T-cell (primary cell): ENCODE measurements around the gene HRG. TPM values are rescaled to one million over a fixed set of nuclear protein-coding genes. Genes with fewer than 3 reads are reported as not detected.
"Not testable (repeated sequence)": the region's sequence is repeated elsewhere in the genome, so short reads cannot be mapped to it uniquely, and the experiment has no call there.

Experiments used
- ATAC-seq, 4 experiments: fragments of 200-7000 bp in 3 of 4; fragments of 150-1000 bp in 1 of 4; cut with Tn5 transposase; replicated peaks in 1 of 4; 1 replicate in 3 of 4; 2 replicates in 1 of 4; pipeline ENCODE4 v1.10.0; 2021; ENCODE audit warnings: moderate library complexity in 3 of 4, mild to moderate bottlenecking in 2 of 4, moderate number of reproducible peaks in 1 of 4
- CTCF ChIA-PET, 2 donors: fragments of 300-600 bp; sonication (Branson Sonifier 250); formaldehyde crosslinking; loops; one replicate each; lab custom pipeline; 2022; ENCODE audit warnings: antibody characterized with exemption in 2 of 2; lab: Charles Lee
- POLR2A ChIA-PET, 2 donors: fragments of 300-600 bp; sonication (Branson Sonifier 250); formaldehyde crosslinking; loops; one replicate each; lab custom pipeline; 2022; ENCODE audit warnings: antibody characterized with exemption in 2 of 2; lab: Charles Lee
- DNase-seq, 35 experiments: peaks; one replicate each; pipeline versions ENCODE4 v3.0.0 to v3.0.0-alpha.2; 2013 to 2023
- H3K27ac ChIP-seq: one replicate; pipeline ENCODE4 v1.5.1; 2013; ENCODE audit warnings: low read length
- H3K27me3 ChIP-seq, 2 experiments: replicated peaks in 1 of 2; 1 replicate in 1 of 2; 2 replicates in 1 of 2; pipeline versions ENCODE4 v1.6.1 to v1.7.0; 2013; ENCODE audit warnings: low read length in 1 of 2, mixed read lengths in 1 of 2; ENCODE audit not compliant: control insufficient read depth in 2 of 2, insufficient read depth in 2 of 2; ENCODE audit errors: extremely low read depth in 1 of 2
- H3K36me3 ChIP-seq, 2 donors: 1 replicate in 1 of 2; 2 replicates in 1 of 2; pipeline versions ENCODE4 v1.6.1 to v1.7.0; 2013; ENCODE audit warnings: low read length in 1 of 2; ENCODE audit not compliant: control insufficient read depth in 2 of 2, insufficient read depth in 1 of 2; ENCODE audit errors: extremely low read depth in 1 of 2
- H3K4me1 ChIP-seq, 2 experiments: 1 replicate in 1 of 2; 2 replicates in 1 of 2; pipeline versions ENCODE4 v1.6.1 to v1.7.0; 2013; ENCODE audit warnings: low read length in 2 of 2, mixed read lengths in 1 of 2; ENCODE audit not compliant: insufficient read depth in 2 of 2, control insufficient read depth in 1 of 2; ENCODE audit errors: extremely low read depth in 1 of 2
- H3K4me3 ChIP-seq, 2 donors: 1 replicate in 1 of 2; 2 replicates in 1 of 2; pipeline versions ENCODE4 v1.5.1 to v1.7.0; 2013; ENCODE audit warnings: mild to moderate bottlenecking in 2 of 2, low read length in 1 of 2, moderate library complexity in 1 of 2; ENCODE audit not compliant: control insufficient read depth in 1 of 2; ENCODE audit errors: extremely low read depth in 1 of 2
- H3K9me3 ChIP-seq: 2 replicates; pipeline ENCODE4 v1.7.0; 2013
- H3K27ac Mint-ChIP-seq, 2 donors: one replicate each; pipeline ENCODE4 v1.8.0; 2020 to 2021; ENCODE audit warnings: mild to moderate bottlenecking in 2 of 2, mixed read lengths in 2 of 2
- H3K27me3 Mint-ChIP-seq, 2 donors: one replicate each; pipeline ENCODE4 v1.8.0; 2021 to 2022; ENCODE audit warnings: mixed read lengths in 2 of 2
- H3K36me3 Mint-ChIP-seq: one replicate; pipeline ENCODE4 v1.8.0; 2021; ENCODE audit warnings: mixed read lengths
- H3K4me1 Mint-ChIP-seq, 3 donors: one replicate each; pipeline ENCODE4 v1.8.0; 2020 to 2022; ENCODE audit warnings: mixed read lengths in 3 of 3, mild to moderate bottlenecking in 1 of 3
- H3K4me3 Mint-ChIP-seq, 3 donors: one replicate each; pipeline ENCODE4 v1.8.0; 2020 to 2022; ENCODE audit warnings: mild to moderate bottlenecking in 3 of 3, mixed read lengths in 3 of 3, moderate library complexity in 3 of 3
- H3K9me3 Mint-ChIP-seq, 3 donors: one replicate each; pipeline ENCODE4 v1.8.0; 2020 to 2022; ENCODE audit warnings: mixed read lengths in 3 of 3
- WGBS: methylation state at CpG from one replicate; pipeline ENCODE4 v1.1.5; 2013; ENCODE audit warnings: missing lambda C conversion rate; ENCODE audit not compliant: insufficient coverage; 5-methylcytosine and 5-hydroxymethylcytosine counted together
- total RNA-seq, 35 experiments: library from RNA in 6 of 35; stranded (reverse) in 6 of 35; fragments of 120-200 nt in 1 of 35; gene quantifications; one replicate each; pipeline versions ENCODE4 v1.2.1 to v1.2.4 and lab custom pipeline; 2013 to 2026

HRG gene
- total RNA-seq, 5 donors from 2014 or later (not counting 1 experiment from before 2014, with no cell fraction given) = 0.38 TPM; not detected in 4

DNA sequence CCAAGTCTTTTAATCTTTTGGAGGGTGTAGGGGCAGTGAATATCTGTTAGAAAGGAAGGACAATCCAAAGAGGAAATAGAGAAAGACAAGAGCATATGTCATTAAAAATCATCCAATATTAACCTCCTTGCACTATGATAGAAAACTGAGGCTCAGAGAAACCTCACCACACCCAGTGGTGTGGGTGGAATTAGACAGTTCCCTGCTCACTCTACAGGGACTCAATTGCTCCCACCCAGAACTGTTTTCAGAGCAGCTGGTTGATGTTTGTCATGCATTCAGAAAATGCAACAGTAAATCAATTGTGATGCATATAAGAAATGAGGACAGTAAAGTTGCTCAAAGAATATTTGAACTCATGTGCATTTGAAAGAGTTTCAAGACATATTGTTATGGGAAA is 36.6 kb downstream of the HRG start:
- H3K36me3 Mint-ChIP-seq, H3K27me3 ChIP-seq, H3K27ac Mint-ChIP-seq, ATAC-seq, H3K4me1 ChIP-seq, H3K4me1 Mint-ChIP-seq, H3K9me3 ChIP-seq, CTCF ChIA-PET, H3K27ac ChIP-seq, H3K4me3 Mint-ChIP-seq, POLR2A ChIA-PET, H3K9me3 Mint-ChIP-seq, DNase-seq, H3K36me3 ChIP-seq, H3K4me3 ChIP-seq: not testable (repeated sequence)
- peaks cover 9 to 28% of the 10 kb centered on the region in 2 donors for H3K27me3 Mint-ChIP-seq

DNA sequence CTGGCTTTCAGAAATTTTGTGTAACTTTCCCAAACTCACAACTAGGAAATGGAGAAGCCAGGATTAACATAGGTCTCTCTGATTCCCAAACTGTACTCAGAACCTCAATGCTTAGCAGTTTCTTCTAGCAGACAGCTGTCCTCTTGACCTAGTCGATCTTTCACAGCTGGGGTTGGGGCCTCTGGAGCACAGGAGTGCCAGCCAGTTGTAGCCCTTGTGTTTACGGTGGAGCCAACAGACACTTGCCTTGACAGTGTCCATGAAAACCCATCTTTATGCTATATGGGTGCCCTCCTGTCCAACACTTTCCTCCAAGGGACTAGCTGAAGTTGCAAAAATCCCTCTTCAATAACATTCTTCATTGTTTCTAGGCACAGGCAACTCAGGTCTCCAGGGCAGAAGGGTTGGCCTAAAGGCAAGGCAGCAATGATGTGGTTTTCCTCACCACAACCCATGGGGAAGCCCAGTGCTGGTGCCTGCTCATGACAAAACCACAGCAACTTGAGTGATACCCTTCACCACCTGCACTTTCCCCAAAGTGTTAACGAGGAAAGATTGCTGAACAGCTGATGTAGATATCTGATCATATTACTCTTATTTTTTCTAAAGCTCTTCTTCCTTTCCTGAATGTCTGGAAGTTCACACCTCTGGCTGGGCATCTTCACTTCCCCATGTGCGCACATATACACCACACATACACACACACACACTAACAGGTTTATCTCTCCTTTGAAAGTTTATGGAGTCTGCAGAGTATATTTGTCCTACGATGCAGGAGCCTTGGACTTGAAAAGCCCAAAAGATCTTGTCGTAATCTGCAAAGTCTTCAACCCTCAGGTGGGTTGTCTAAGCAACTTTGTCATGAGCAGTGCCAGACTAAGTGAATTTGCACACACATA is 40.3 kb downstream of the HRG start:
- CTCF ChIA-PET = interaction anchor here in 1 of 2 donors (0.8 kb wide), 1 partner anchor 20 kb away, joined by 3 read pairs; no protein-coding TSS in a partner anchor
- H3K27me3 ChIP-seq = peaks cover 0 to 6% of the 10 kb centered on the region in 2 experiments
- Mint-ChIP-seq H3K4me3 (no peak overlapping the region), H3K27me3 (peaks cover 14 to 45% of the 10 kb centered on the region in 2 donors), H3K9me3 (no peaks in the 10 kb centered on the region), H3K27ac (no peak overlapping the region), H3K36me3 (no peaks in the 10 kb centered on the region), H3K4me1 (peaks cover 0 to 10% (median 4%) of the 10 kb centered on the region in 3 donors)
- POLR2A ChIA-PET = interaction anchor here in 1 of 2 donors (0.6 kb wide), 1 partner anchor 89 kb away, joined by 3 read pairs; no protein-coding TSS in a partner anchor
- H3K27ac ChIP-seq = no peak overlapping the region
- peak in 2 of 4 experiments; percentile 33 to 62 for ATAC-seq
- H3K4me3 ChIP-seq = no peak overlapping the region
- DNase-seq = peak in 27 of 35 experiments; percentile 2 to 65 (median 18)
- H3K9me3 ChIP-seq = no peaks in the 10 kb centered on the region
- H3K4me1 ChIP-seq = peaks cover 0 to 9% of the 10 kb centered on the region in 2 experiments
- H3K36me3 ChIP-seq = no peaks in the 10 kb centered on the region
- 51% methylated on average over 4 of the region's 6 CpGs for WGBS

DNA sequence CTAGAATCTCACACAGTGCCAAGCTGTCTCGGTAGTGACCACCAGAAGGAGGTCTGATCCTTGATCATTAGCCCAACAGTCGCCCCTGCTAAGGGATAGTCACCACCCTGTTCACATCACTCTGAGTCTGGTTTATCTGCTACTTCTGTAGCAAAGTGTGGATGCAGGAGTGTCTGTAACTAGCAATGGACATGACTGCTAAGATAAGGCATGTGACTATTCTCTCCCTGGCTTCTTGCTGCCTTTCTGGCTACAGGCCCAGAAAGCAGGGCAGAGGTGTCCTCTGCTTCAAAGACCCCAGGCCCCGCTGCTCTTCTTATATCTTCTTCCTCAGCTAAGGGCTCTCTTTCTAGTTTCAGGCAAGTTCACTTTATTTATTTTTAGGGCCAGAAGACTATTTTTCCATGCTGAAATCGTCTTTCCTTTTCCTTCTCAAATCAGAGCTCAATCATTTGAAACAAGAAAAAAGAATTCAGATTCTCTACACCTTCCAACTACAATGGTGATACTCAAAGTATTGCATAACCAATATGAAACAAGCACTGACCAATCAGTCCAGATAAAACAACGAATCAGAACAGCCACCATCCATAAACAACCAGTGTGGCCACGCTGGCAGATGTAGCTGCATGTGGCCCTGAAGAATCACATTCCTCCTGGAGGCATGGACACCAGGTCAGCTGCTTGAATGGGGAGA is 43.3 kb downstream of the HRG start:
- ChIA-PET CTCF (no interaction called here), POLR2A (no interaction called here)
- no peak overlapping the region for H3K4me3 Mint-ChIP-seq
- no peaks in the 10 kb centered on the region for H3K36me3 Mint-ChIP-seq
- no peaks in the 10 kb centered on the region for H3K36me3 ChIP-seq
- no peaks in the 10 kb centered on the region for H3K9me3 Mint-ChIP-seq
- peaks cover 0 to 9% of the 10 kb centered on the region in 2 experiments for H3K4me1 ChIP-seq
- no peak for DNase-seq
- H3K27ac ChIP-seq = no peak overlapping the region
- no peaks in the 10 kb centered on the region for H3K9me3 ChIP-seq
- no peak overlapping the region for H3K27ac Mint-ChIP-seq
- ATAC-seq = no peak
- peaks cover 17 to 40% of the 10 kb centered on the region in 2 donors for H3K27me3 Mint-ChIP-seq
- H3K4me3 ChIP-seq = no peak overlapping the region
- peaks cover 0 to 10% (median 4%) of the 10 kb centered on the region in 3 donors for H3K4me1 Mint-ChIP-seq
- 66% methylated on average over 4 of the region's 6 CpGs for WGBS
- peaks cover 0 to 6% of the 10 kb centered on the region in 2 experiments for H3K27me3 ChIP-seq

- H3K36me3 Mint-ChIP-seq, H3K4me1 Mint-ChIP-seq, H3K27me3 ChIP-seq, H3K9me3 ChIP-seq, DNase-seq, H3K4me3 Mint-ChIP-seq, POLR2A ChIA-PET, H3K27ac ChIP-seq, H3K4me3 ChIP-seq, H3K9me3 Mint-ChIP-seq, H3K27ac Mint-ChIP-seq, CTCF ChIA-PET, ATAC-seq, H3K36me3 ChIP-seq, H3K4me1 ChIP-seq: not testable (repeated sequence)
- H3K27me3 Mint-ChIP-seq = peaks cover 15 to 27% of the 10 kb centered on the region in 2 donors
- WGBS = 82% methylated on average over 2 of the region's 4 CpGs
Measured at GRCh38 chr3:186710694-186711093, 44.9 kb downstream of the HRG start.

- H3K9me3 ChIP-seq = no peaks in the 10 kb centered on the region
- POLR2A ChIA-PET = no interaction called here
- H3K9me3 Mint-ChIP-seq = no peaks in the 10 kb centered on the region
- no peak overlapping the region for H3K27ac ChIP-seq
- H3K4me1 ChIP-seq = no peaks in the 10 kb centered on the region
- no peaks in the 10 kb centered on the region for H3K4me1 Mint-ChIP-seq
- DNase-seq (no peak), ATAC-seq (no peak)
- no peak overlapping the region for H3K4me3 Mint-ChIP-seq
- no peaks in the 10 kb centered on the region for H3K36me3 ChIP-seq
- 92% methylated on average over 3 of the region's 4 CpGs for WGBS
- no peak overlapping the region for H3K4me3 ChIP-seq
- no peak overlapping the region for H3K27ac Mint-ChIP-seq
- H3K27me3 Mint-ChIP-seq = peaks cover 4 to 8% of the 10 kb centered on the region in 2 donors
- H3K36me3 Mint-ChIP-seq = no peaks in the 10 kb centered on the region
- CTCF ChIA-PET = no interaction called here
- H3K27me3 ChIP-seq = no peaks in the 10 kb centered on the region
Measured at GRCh38 chr3:186713499-186713898, 47.7 kb downstream of the HRG start.

- Histone ChIP-seq H3K4me1 (no peaks in the 10 kb centered on the region), H3K27me3 (peaks cover 0 to 2% of the 10 kb centered on the region in 2 experiments), H3K9me3 (no peaks in the 10 kb centered on the region), H3K4me3 (no peak within 1 kb of the TSS), H3K36me3 (no peaks in the 10 kb centered on the region), H3K27ac (no peak within 1 kb of the TSS)
- no peak for ATAC-seq
- 61% methylated on average over 3 of the region's 3 CpGs for WGBS
- DNase-seq = no peak
- ChIA-PET CTCF (no interaction called here), POLR2A (no interaction called here)
- Mint-ChIP-seq H3K4me3 (no peak within 1 kb of the TSS), H3K36me3 (no peaks in the 10 kb centered on the region), H3K9me3 (no peaks in the 10 kb centered on the region), H3K4me1 (no peaks in the 10 kb centered on the region), H3K27me3 (no peaks in the 10 kb centered on the region), H3K27ac (no peak within 1 kb of the TSS)
Measured at GRCh38 chr3:186717039-186717457, 51.2 kb downstream of the HRG start, which contains the start of gene KNG1. Gene KNG1 (plus strand): TSS chr3:186717359. CDS start chr3:186717543, 184 bp downstream.
